RWPE1 (cell line): Measurements from ENCODE around the gene TNS1.
"Not testable (repeated sequence)": the region's sequence is repeated elsewhere in the genome, so short reads cannot be mapped to it uniquely, and the experiment has no call there.

ENCODE experiments used
- CTCF ChIA-PET: fragments of 350-600 bp; sonication (Branson Sonifier 250); formaldehyde crosslinking; extraction: SDS; loops from one replicate; lab custom pipeline; 2021; lab: Yijun Ruan, JAX
- POLR2A ChIA-PET: fragments of 400-600 bp; formaldehyde crosslinking; extraction: SDS; loops from one replicate; lab custom pipeline; 2020; ENCODE audit warnings: antibody characterized with exemption; ENCODE audit not compliant: low non-redundant PET; lab: Yijun Ruan, JAX
- DNase-seq: peaks from one replicate; pipeline ENCODE4 v3.0.0; 2012; ENCODE audit warnings: low spot score
- H3K27ac ChIP-seq: fragments of 450-650 bp; 2 replicates; pipeline ENCODE4 v1.5.1; 2017
- CTCF ChIP-seq: fragments of 450-650 bp; conservative IDR thresholded peaks from 2 replicates; pipeline ENCODE4 v1.5.1; 2017; ENCODE audit warnings: low read depth, mild to moderate bottlenecking

TNS1 gene

GRCh38 chr2:218002845-218003180 is at the start of gene TNS1:
Gene TNS1 (minus strand): TSS chr2:218002995. CDS start chr2:218002872, 123 bp downstream.
- no peak for TF ChIP-seq CTCF
- ChIA-PET CTCF (no interaction called here), POLR2A (no interaction called here)
- DNase-seq, result no peak
- peak within 1 kb of the TSS; percentile 73 for H3K27ac ChIP-seq

GRCh38 chr2:218051903-218052302 is 49.1 kb upstream of the TNS1 start:
- ChIA-PET POLR2A (no interaction called here), CTCF (interaction anchor here (0.6 to 0.7 kb wide), 3 partner anchors 113 to 266 kb away, joined by 3 read pairs; no protein-coding TSS in a partner anchor)
- DNase-seq, result no peak

GRCh38 chr2:218047536-218048225 is 44.9 kb upstream of the TNS1 start:
- no peak for TF ChIP-seq CTCF

More at GRCh38 chr2:218051903-218052302, 49.1 kb upstream of the TNS1 start:
- H3K27ac ChIP-seq, result no peak overlapping the region
- no peak for TF ChIP-seq CTCF

GRCh38 chr2:218046238-218046637 is 43.4 kb upstream of the TNS1 start:
- no peak for TF ChIP-seq CTCF
- ChIA-PET POLR2A (no interaction called here), CTCF (no interaction called here)
- H3K27ac ChIP-seq, result no peak overlapping the region
- DNase-seq, result no peak

More at GRCh38 chr2:218047536-218048225, 44.9 kb upstream of the TNS1 start:
- no peak overlapping the region for H3K27ac ChIP-seq
- ChIA-PET CTCF (no interaction called here), POLR2A (interaction anchor here (0.6 kb wide), 1 partner anchor 21 kb away, joined by 5 read pairs; no protein-coding TSS in a partner anchor)
- no peak for DNase-seq

- CTCF ChIA-PET, result interaction anchor here (1.3 kb wide), 1 partner anchor 9 kb away, joined by 3 read pairs; no protein-coding TSS in a partner anchor
- POLR2A ChIA-PET, H3K27ac ChIP-seq, DNase-seq: not testable (repeated sequence)
These were observed 41.8 kb upstream of the TNS1 start for GRCh38 chr2:218044599-218044998.

DNA sequence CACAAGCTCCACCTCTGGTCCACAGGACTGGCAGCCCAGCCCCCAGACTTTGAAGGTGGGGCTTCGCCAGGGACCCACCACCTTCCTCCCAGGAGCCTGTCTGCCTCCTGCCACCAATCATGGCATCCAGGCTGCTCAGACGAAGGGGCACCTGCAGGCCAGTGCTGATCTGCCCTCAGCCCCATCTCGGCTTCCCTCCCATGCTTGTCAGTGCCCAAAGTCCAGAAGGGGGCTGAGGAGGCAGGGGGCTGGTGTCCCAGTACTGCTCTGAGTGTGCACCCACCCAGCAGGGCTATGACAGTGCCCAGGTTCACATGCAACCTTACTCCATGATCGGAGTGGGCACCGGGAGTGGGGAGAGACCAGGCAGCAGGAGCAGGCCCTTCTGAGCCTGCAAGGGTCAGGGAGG is 40.9 kb upstream of the TNS1 start:
- H3K27ac ChIP-seq, result no peak overlapping the region

More for the DNA sequence above, 40.9 kb upstream of the TNS1 start:
- no peak for DNase-seq
- ChIA-PET CTCF (interaction anchor here (1.3 to 1.5 kb wide), 2 partner anchors 9 to 258 kb away, joined by 3 to 6 read pairs; no protein-coding TSS in a partner anchor), POLR2A (no interaction called here)
- TF ChIP-seq CTCF, result no peak
